K562 (cell line): ENCODE data around the gene CLASP2. TPM values are rescaled to one million over a fixed set of nuclear protein-coding genes. Genes with fewer than 3 reads are reported as not detected.
A peak's percentile ranks its signal among the peaks of the same experiment; 100 is the strongest.

Source experiments
- ARID4B ChIP-seq: sonication (generic); formaldehyde crosslinking; IDR thresholded peaks from 2 replicates; pipeline ENCODE4 v1.8.0; 2022; ENCODE audit warnings: mild to moderate bottlenecking, missing genetic modification reagents
- ELF1 ChIP-seq: fragments of 200-800 bp; sonication (Bioruptor generic); IDR thresholded peaks from 2 replicates; pipeline ENCODE4 v1.6.1; 2016; ENCODE audit warnings: missing genetic modification characterization, missing compliant biosample characterization
- HDAC3 ChIP-seq: fragments of 450-650 bp; IDR thresholded peaks from 2 replicates; pipeline ENCODE4 v1.6.1; 2018; ENCODE audit warnings: borderline replicate concordance, mild to moderate bottlenecking, moderate library complexity; ENCODE audit not compliant: partially characterized antibody
- HMGN3 ChIP-seq: IDR thresholded peaks from 2 replicates; pipeline ENCODE4 v1.6.1; 2011; ENCODE audit warnings: borderline replicate concordance, low read depth, mild to moderate bottlenecking, mixed read lengths, low read length; ENCODE audit not compliant: insufficient read length; ENCODE audit errors: extremely low read depth
- MAFK ChIP-seq: IDR thresholded peaks from 2 replicates; pipeline ENCODE4 v1.6.1; 2011; ENCODE audit warnings: low read length, improper control_type of control experiment
- POLR2AphosphoS2 ChIP-seq: IDR thresholded peaks from 2 replicates; pipeline ENCODE4 v1.6.1; 2012; ENCODE audit warnings: low read length, improper control_type of control experiment
- RAD21 ChIP-seq, 2 experiments: fragments of 250-450 bp in 1 of 2; fragments of 450-650 bp in 1 of 2; sonication (Bioruptor Pico) in 1 of 2; formaldehyde crosslinking in 1 of 2; IDR thresholded peaks in 1 of 2; conservative IDR thresholded peaks in 1 of 2; 2 replicates each; pipeline versions ENCODE4 v1.4.0 to v1.8.0; 2020 to 2022; ENCODE audit warnings: mild to moderate bottlenecking in 2 of 2, moderate library complexity in 1 of 2
- SIN3B ChIP-seq: fragments of 450-650 bp; IDR thresholded peaks from 2 replicates; pipeline ENCODE4 v1.6.1; 2017; ENCODE audit warnings: low read depth, mild to moderate bottlenecking, moderate library complexity
- SMAD3 ChIP-seq: fragments of 450-650 bp; formaldehyde crosslinking; conservative IDR thresholded peaks from 2 replicates; pipeline ENCODE4 v1.4.0; 2020; ENCODE audit warnings: mild to moderate bottlenecking
- SOX6 ChIP-seq: fragments of 450-650 bp; IDR thresholded peaks from 2 replicates; pipeline ENCODE4 v1.6.1; 2014; ENCODE audit warnings: mild to moderate bottlenecking
- TEAD1 ChIP-seq, 2 experiments: fragments of 450-650 bp in 1 of 2; sonication (generic) in 1 of 2; formaldehyde crosslinking; IDR thresholded peaks; 2 replicates each; pipeline versions ENCODE4 v1.4.0 to v1.8.0; 2020 to 2022; ENCODE audit warnings: mild to moderate bottlenecking in 2 of 2, missing genetic modification reagents in 1 of 2
- ZNF12 ChIP-seq: sonication (generic); formaldehyde crosslinking; IDR thresholded peaks from 2 replicates; pipeline ENCODE4 v1.4.0; 2020; ENCODE audit warnings: mild to moderate bottlenecking, missing genetic modification reagents
- ZNF586 ChIP-seq: fragments of 450-650 bp; formaldehyde crosslinking; conservative IDR thresholded peaks from 2 replicates; pipeline ENCODE4 v1.4.0; 2020; ENCODE audit warnings: mild to moderate bottlenecking, moderate library complexity
- ZNF79 ChIP-seq: fragments of 250-450 bp; sonication (Bioruptor Pico); IDR thresholded peaks from 2 replicates; pipeline ENCODE4 v1.4.0; 2020; ENCODE audit warnings: low read depth, mild to moderate bottlenecking, moderate library complexity
- polyA plus RNA-seq, 8 experiments: library from polyadenylated mRNA; depleted of rRNA in 4 of 8; stranded (reverse) in 5 of 8; unstranded in 3 of 8; fragments of >200 nt; fragmentation: Nextera tagmentation in 2 of 8; fragmentation: Illumina TruSeq in 1 of 8; extraction: Ambion mirVana in 2 of 8; extraction: Trizol in 1 of 8; gene quantifications; 2 replicates each; pipeline versions ENCODE4 v1.2.1 to v1.2.3, GENCODE V29; 2011 to 2014; ENCODE audit warnings: inconsistent platforms in 1 of 8, missing spikeins in 1 of 8
- total RNA-seq, 7 experiments: library from RNA; depleted of rRNA in 6 of 7; stranded (reverse); fragments of >200 nt in 6 of 7; fragmentation: Illumina TruSeq in 2 of 7; extraction: Trizol in 2 of 7; gene quantifications; 2 replicates each; pipeline versions ENCODE4 v1.2.1 to v1.2.3, GENCODE V29; 2011 to 2021; ENCODE audit warnings: low replicate concordance in 1 of 7
- TF ChIP-seq, protein P1 (sequence below): fragments of 450-650 bp; formaldehyde crosslinking; IDR thresholded peaks from 2 replicates; pipeline ENCODE4 v1.4.0; 2020; ENCODE audit warnings: mild to moderate bottlenecking, moderate library complexity
- TF ChIP-seq, protein P2 (sequence below), 3 experiments: fragments of 200-800 bp in 1 of 3; fragments of 250-450 bp in 1 of 3; fragments of 450-650 bp in 1 of 3; sonication (Bioruptor Pico) in 1 of 3; sonication (Bioruptor generic) in 1 of 3; formaldehyde crosslinking in 1 of 3; IDR thresholded peaks; 2 replicates each; pipeline versions ENCODE4 v1.6.1 to v1.8.0; 2016 to 2022; ENCODE audit warnings: mild to moderate bottlenecking in 2 of 3, missing genetic modification characterization in 2 of 3, missing compliant biosample characterization in 1 of 3, moderate library complexity in 1 of 3

Gene CLASP2
- total and polyA plus RNA-seq, 9 of the 15 experiments (the other 6 are each of a cell fraction or from before 2014, with no cell fraction given) = 13.5 to 107 (median 71.8) TPM

DNA sequence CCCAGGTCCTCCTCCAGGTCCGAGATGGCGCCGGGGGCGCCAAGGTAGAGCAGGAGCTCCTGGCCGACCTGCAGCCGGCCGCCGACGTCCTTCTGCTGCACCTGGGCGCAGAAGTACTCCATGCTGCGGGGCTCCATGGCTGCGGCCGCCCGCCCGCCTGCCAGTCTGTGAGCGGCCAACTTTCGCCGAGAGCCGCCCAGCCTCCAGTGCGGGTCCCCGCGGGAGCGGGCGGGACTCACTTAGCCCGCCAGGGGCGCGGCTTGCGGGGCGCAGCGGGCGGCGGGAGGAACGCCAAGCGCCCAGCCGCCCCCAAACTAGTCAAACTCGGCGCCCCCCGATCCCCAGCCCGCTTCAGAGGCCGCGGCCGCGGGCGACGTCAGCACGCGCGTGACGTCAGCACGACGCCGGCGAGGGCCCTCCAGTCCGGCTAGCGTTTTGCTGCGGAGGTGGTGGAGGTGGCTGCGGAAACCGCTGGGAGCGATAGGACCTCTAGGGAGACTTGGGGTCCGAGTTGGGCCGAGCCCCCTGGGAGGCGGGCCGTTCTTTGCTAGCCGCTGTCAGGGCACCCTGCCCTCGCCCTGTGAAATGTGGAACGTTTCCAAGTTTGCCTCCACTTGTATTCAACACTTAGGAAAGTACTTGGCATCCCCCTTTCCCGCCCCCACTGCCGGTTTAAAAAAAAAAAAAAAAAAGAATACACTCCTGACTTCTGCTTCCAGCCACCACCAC, at the start of gene CLASP2 (continued):
- TF ChIP-seq SMAD3 = peak; percentile 66; the same call in 1 of the 2 replicates
- peak; percentile 87 for TF ChIP-seq HMGN3
- TF ChIP-seq, protein P1, sequence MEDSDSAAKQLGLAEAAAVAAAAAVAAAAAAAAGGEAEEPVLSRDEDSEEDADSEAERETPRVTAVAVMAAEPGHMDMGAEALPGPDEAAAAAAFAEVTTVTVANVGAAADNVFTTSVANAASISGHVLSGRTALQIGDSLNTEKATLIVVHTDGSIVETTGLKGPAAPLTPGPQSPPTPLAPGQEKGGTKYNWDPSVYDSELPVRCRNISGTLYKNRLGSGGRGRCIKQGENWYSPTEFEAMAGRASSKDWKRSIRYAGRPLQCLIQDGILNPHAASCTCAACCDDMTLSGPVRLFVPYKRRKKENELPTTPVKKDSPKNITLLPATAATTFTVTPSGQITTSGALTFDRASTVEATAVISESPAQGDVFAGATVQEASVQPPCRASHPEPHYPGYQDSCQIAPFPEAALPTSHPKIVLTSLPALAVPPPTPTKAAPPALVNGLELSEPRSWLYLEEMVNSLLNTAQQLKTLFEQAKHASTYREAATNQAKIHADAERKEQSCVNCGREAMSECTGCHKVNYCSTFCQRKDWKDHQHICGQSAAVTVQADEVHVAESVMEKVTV (CRISPR knock-in tag) = 0 out of 2 replicates have a peak, but pooled peaks have one; percentile 5
- TF ChIP-seq ELF1 (tag) = no peak
- 0 out of 4 replicates have a peak, but pooled peaks of 1 of the 2 experiments have one; percentile 8 for TF ChIP-seq RAD21 (CRISPR knock-in tag; conservative IDR thresholded peaks at IDR 0.05 in 1 of 2, IDR thresholded peaks at IDR 0.05 in 1 of 2)
- peak; percentile 79; the same call in 1 of the 2 replicates for TF ChIP-seq POLR2AphosphoS2
- 0 out of 2 replicates have a peak, but pooled peaks have one; percentile 31 for TF ChIP-seq ZNF79 (CRISPR knock-in tag)
- peak; percentile 77; the same call in 1 of the 2 replicates for TF ChIP-seq ZNF12
- TF ChIP-seq ARID4B (CRISPR knock-in tag) = peak; percentile 93
- TF ChIP-seq SIN3B = peak; percentile 77
- peak; percentile 44; the same call in 1 of the 2 replicates for TF ChIP-seq SOX6
- TF ChIP-seq TEAD1 (CRISPR knock-in tag; IDR thresholded peaks at IDR 0.05) = peak; percentile 34 to 48; a peak in 1 of 4 replicates
- TF ChIP-seq ZNF586 (CRISPR knock-in tag) = 0 out of 2 replicates have a peak, but pooled peaks have one; percentile 23
- 0 out of 2 replicates have a peak, but pooled peaks have one; percentile 14 for TF ChIP-seq MAFK
- no peak for TF ChIP-seq HDAC3
- TF ChIP-seq, protein P2, sequence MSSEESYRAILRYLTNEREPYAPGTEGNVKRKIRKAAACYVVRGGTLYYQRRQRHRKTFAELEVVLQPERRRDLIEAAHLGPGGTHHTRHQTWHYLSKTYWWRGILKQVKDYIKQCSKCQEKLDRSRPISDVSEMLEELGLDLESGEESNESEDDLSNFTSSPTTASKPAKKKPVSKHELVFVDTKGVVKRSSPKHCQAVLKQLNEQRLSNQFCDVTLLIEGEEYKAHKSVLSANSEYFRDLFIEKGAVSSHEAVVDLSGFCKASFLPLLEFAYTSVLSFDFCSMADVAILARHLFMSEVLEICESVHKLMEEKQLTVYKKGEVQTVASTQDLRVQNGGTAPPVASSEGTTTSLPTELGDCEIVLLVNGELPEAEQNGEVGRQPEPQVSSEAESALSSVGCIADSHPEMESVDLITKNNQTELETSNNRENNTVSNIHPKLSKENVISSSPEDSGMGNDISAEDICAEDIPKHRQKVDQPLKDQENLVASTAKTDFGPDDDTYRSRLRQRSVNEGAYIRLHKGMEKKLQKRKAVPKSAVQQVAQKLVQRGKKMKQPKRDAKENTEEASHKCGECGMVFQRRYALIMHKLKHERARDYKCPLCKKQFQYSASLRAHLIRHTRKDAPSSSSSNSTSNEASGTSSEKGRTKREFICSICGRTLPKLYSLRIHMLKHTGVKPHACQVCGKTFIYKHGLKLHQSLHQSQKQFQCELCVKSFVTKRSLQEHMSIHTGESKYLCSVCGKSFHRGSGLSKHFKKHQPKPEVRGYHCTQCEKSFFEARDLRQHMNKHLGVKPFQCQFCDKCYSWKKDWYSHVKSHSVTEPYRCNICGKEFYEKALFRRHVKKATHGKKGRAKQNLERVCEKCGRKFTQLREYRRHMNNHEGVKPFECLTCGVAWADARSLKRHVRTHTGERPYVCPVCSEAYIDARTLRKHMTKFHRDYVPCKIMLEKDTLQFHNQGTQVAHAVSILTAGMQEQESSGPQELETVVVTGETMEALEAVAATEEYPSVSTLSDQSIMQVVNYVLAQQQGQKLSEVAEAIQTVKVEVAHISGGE (CRISPR knock-in tag; IDR thresholded peaks at IDR 0.05) = peak in 1 of 3 experiments; percentile 49; a peak in 1 of 6 replicates
